GM12891 (cell line): ENCODE measurements around the gene MS4A1.

Experiments
- DNase-seq: peaks from one replicate; pipeline ENCODE4 v3.0.0; 2011; ENCODE audit warnings: low spot score; ENCODE audit not compliant: insufficient read length
- FAIRE-seq: peaks from 2 replicates; lab custom pipeline; 2011; peaks lifted over from hg19 to GRCh38; lab: Jason Lieb, UNC
- PAX5 ChIP-seq: IDR thresholded peaks from 2 replicates; pipeline ENCODE4 v1.6.1; 2011; ENCODE audit warnings: low read length, moderate library complexity, mild to moderate bottlenecking; ENCODE audit not compliant: insufficient read depth, severe bottlenecking
- POLR2A ChIP-seq: IDR thresholded peaks from 2 replicates; pipeline ENCODE4 v1.6.1; 2011; ENCODE audit warnings: low read depth, low read length, control low read depth
- POLR2AphosphoS5 ChIP-seq: IDR thresholded peaks from 2 replicates; pipeline ENCODE4 v1.6.1; 2011; ENCODE audit warnings: low read depth, low read length, control low read depth
- POU2F2 ChIP-seq: IDR thresholded peaks from 2 replicates; pipeline ENCODE4 v1.6.1; 2011; ENCODE audit warnings: low read depth, mild to moderate bottlenecking, control low read depth, low read length, moderate library complexity
- SPI1 ChIP-seq: IDR thresholded peaks from 2 replicates; pipeline ENCODE4 v1.6.1; 2011; ENCODE audit warnings: low read depth, low read length, control low read depth
- TAF1 ChIP-seq: IDR thresholded peaks from 2 replicates; pipeline ENCODE4 v1.6.1; 2011; ENCODE audit warnings: low read depth, low read length, control low read depth

MS4A1 gene

DNA sequence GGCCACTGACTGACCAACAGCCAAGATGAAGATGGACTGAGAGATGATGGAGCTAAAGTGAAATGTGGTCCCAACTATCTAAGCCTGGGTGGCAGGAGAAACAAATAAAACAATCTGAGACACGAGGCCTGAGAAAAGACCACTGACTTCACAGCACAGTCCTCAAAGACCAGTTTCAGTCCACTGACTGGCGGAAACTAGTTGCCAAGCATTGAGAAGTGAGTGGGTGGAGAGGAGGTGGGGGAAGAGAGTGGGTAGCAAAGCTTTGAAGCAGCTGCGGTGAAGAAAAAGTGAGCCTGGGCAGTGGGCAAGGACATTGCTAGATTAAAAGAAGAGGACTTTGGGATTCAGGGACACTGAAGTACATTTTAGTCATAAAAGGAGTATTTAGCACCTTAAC is 1.9 kb downstream of the MS4A1 start:
- FAIRE-seq (peak; percentile 97), DNase-seq (no peak)
- TF ChIP-seq TAF1 (peak; percentile 71; the same call in 1 of the 2 replicates), POLR2A (peak; percentile 79), POU2F2 (0 out of 2 replicates have a peak, but pooled peaks have one; percentile 39), POLR2AphosphoS5 (peak; percentile 48; the same call in 1 of the 2 replicates), SPI1 (no peak)

DNA sequence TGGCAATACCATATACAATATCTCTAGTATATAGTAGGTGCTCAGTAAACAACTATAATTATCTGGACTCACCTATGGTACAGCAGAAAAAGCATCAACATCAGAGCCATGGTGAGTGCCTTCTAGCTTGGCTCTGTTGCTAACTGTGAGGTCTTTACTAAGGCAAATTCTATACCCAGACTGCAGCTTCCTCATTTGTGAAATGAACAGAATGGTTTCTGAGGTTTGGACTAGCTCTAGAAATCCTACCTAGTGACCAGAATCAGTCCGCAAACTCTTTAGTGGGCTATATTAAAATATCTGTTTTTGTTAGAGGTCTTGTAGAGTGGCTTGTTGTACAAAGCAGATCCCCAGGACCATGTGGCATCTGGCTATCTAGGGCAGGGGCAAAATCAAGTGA is 3.7 kb downstream of the MS4A1 start:
- no peak for TF ChIP-seq POLR2A
- TF ChIP-seq SPI1, result peak; percentile 63
- FAIRE-seq, result peak; percentile 85
- no peak for DNase-seq

GRCh38 chr11:60468829-60469228 is 13.2 kb downstream of the MS4A1 start:
- TF ChIP-seq PAX5, result no peak
- no peak for TF ChIP-seq POLR2A
- TF ChIP-seq POLR2AphosphoS5, result no peak
- TF ChIP-seq POU2F2, result no peak
- no peak for TF ChIP-seq SPI1
- no peak for TF ChIP-seq TAF1
- FAIRE-seq, result no peak
- no peak for DNase-seq

DNA sequence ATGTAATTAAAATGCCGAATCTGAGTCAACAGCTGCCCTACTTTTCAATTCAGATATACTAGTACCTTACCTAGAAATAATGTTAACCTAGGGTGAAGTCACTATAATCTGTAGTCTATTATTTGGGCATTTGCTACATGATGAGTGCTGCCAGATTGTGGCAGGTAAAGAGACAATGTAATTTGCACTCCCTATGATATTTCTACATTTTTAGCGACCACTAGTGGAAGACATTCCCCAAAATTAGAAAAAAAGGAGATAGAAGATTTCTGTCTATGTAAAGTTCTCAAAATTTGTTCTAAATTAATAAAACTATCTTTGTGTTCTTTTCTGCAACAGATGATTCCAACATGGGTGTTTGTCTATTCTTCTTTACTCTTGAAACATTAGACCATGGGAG is 14.1 kb downstream of the MS4A1 start:
- FAIRE-seq (no peak), DNase-seq (no peak)
- TF ChIP-seq PAX5, result no peak
- no peak for TF ChIP-seq POLR2A
- no peak for TF ChIP-seq TAF1
- TF ChIP-seq SPI1, result no peak
- TF ChIP-seq POU2F2, result no peak
- no peak for TF ChIP-seq POLR2AphosphoS5

DNA sequence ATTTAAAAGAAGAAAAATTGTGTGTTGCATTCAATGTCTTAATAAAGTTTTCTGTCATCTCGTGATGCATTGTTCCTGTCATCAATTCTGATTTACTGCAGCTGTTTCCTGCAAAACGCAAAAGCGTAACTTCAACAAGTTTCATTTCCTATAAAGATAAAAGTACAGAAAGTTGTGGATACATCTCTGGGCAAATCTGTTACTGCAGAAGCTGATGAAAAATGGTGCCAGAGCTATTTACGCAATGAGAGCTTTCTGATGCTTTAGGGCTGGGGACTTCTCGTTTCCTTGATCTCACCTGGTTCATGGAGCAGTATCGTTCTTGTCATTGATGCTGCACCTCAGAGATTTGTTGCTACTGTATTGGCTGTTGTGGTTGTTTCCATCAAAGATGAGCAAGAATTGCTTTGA is 21.4 kb downstream of the MS4A1 start:
- FAIRE-seq, result peak; percentile 91
- no peak for TF ChIP-seq POLR2A
- TF ChIP-seq POLR2AphosphoS5, result no peak
- TF ChIP-seq SPI1, result peak; percentile 88
- no peak for TF ChIP-seq POU2F2
- no peak for TF ChIP-seq PAX5
- no peak for DNase-seq

GRCh38 chr11:60482361-60482760 is 26.7 kb downstream of the MS4A1 start:
- TF ChIP-seq SPI1, result peak; percentile 85
- TF ChIP-seq TAF1, result no peak
- DNase-seq (no peak), FAIRE-seq (peak; percentile 40)

DNA sequence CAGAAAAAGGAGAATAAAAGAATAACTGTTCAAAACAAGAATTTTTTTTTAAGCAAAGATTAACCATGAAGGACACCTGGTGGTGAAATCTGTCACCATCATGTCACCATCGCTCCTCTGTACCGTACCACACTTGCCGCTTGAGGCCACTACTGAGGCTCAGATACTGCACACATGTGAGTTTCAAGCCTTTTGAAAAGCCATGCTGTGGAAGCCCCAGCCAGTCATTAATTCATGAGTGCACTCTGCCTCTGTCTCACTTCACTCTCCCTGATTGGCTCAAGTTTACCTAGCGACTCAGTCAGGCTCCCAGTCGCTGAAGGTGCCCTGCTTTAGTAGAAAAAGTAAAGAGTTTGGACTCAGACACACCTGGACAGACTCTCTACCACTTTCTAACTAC is 30.3 kb downstream of the MS4A1 start:
- FAIRE-seq (peak; percentile 99), DNase-seq (peak; percentile 64)

DNA sequence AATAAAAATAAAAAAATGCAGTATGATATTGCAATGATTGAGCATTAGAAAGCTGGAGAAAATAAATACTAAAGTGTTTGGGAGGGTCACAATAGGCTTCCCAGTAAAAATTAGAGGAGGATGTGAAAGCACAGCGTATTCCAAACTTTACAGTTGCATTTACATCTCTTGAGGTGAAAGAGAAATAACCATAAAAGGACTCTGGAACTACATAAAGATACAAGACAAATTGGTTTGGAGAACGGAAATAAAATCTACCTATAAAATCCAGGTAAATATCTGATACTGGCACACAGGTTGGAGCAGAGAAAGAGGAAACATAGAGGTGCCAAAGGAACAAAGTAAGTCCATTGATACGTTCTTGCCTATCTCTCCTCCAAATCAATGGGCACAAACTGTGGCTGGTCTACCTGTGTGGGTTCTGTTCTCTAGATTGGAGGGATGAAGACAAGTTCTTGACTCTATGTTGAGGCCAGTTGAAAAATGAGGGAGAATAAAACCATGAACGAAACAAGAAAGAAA is 36.9 kb downstream of the MS4A1 start, which contains the start of gene MS4A12:
MS4A12 (plus strand) TSS at position 291 of the 522 bp plus-strand sequence. CDS start 4,541 bp downstream, outside the sequence.
- FAIRE-seq, result no peak
- TF ChIP-seq SPI1 (no peak), PAX5 (no peak), POLR2AphosphoS5 (no peak), POLR2A (no peak), POU2F2 (no peak), TAF1 (no peak)
- DNase-seq, result no peak

More for the DNA sequence above, 30.3 kb downstream of the MS4A1 start:
- no peak for TF ChIP-seq POU2F2
- TF ChIP-seq POLR2AphosphoS5, result no peak
- TF ChIP-seq TAF1, result no peak
- peak; percentile 9 for TF ChIP-seq PAX5
- no peak for TF ChIP-seq SPI1
- TF ChIP-seq POLR2A, result no peak

- TF ChIP-seq TAF1 (no peak), POU2F2 (no peak), POLR2AphosphoS5 (no peak), POLR2A (no peak), PAX5 (no peak), SPI1 (no peak)
- FAIRE-seq (no peak), DNase-seq (no peak)
Measured at GRCh38 chr11:60493454-60493853, 37.8 kb downstream of the MS4A1 start.

GRCh38 chr11:60498399-60498798 is 42.8 kb downstream of the MS4A1 start:
- DNase-seq (no peak), FAIRE-seq (no peak)
- no peak for TF ChIP-seq POU2F2
- no peak for TF ChIP-seq PAX5
- TF ChIP-seq TAF1, result no peak
- no peak for TF ChIP-seq SPI1
- TF ChIP-seq POLR2A, result no peak
- TF ChIP-seq POLR2AphosphoS5, result no peak

GRCh38 chr11:60498853-60499252 is 43.2 kb downstream of the MS4A1 start:
- DNase-seq (no peak), FAIRE-seq (no peak)
- peak; percentile 80 for TF ChIP-seq PAX5
- peak; percentile 74 for TF ChIP-seq SPI1
- no peak for TF ChIP-seq POU2F2
